Mucosa of stomach (tissue), 1 donor: ENCODE data around the gene MIDN.
A peak's percentile ranks its signal among the peaks of the same experiment; 100 is the strongest.
"Not testable (repeated sequence)": the region's sequence is repeated elsewhere in the genome, so short reads cannot be mapped to it uniquely, and the experiment has no call there.

Experiments
- H3K27me3 ChIP-seq: one replicate; pipeline ENCODE4 v1.7.0; 2013; ENCODE audit warnings: mild to moderate bottlenecking, low read length; ENCODE audit not compliant: control insufficient read depth, insufficient read depth
- H3K36me3 ChIP-seq: one replicate; pipeline ENCODE4 v1.7.0; 2013; ENCODE audit warnings: low read length; ENCODE audit not compliant: control insufficient read depth, insufficient read depth
- H3K4me1 ChIP-seq: one replicate; pipeline ENCODE4 v1.7.0; 2013; ENCODE audit warnings: mild to moderate bottlenecking, low read length; ENCODE audit not compliant: control insufficient read depth, insufficient read depth
- H3K4me3 ChIP-seq: one replicate; pipeline ENCODE4 v1.7.0; 2013; ENCODE audit warnings: low read length
- H3K9ac ChIP-seq: one replicate; pipeline ENCODE4 v1.7.0; 2013; ENCODE audit warnings: mild to moderate bottlenecking, low read length, moderate library complexity
- H3K9me3 ChIP-seq: one replicate; pipeline ENCODE4 v1.7.0; 2013; ENCODE audit warnings: mild to moderate bottlenecking, low read length, moderate library complexity; ENCODE audit not compliant: control insufficient read depth
- donor health status: Pancreatic carcinoma.

Gene MIDN

DNA sequence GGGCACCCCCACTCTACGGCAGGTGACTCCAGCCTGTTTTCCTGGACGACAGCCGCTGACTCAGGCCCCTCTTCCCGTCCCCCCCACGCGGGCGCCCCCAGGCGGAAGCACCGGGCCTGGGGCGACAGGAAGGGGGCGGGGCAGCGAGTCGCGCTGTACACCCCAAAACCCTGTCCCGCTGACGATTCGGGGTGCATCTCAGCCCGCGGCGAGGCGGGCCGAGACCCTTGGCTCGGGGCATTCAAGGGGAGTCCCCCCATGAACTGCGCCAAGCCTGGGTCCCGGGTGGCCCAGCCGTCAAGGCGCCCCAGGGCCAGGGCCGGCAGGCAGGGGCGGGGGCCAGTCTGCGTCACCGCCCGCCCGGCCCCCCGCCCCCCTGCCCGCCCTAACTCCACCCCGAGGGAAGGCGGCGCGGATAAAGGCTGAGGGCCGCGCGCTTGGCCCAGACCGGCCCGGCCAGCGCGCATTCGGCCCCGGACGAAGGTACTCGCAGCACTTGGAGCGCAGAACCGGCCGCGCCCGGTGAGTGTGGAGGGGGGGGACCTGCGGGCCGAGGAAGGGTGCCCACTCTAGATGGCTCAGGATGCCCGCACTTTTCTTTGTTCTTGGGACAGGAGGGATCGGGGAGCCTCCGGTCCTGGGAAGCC lies at the start of gene MIDN:
MIDN (plus strand) TSS at position 445 of the 647 bp plus-strand sequence. CDS start 1,714 bp downstream, outside the sequence.
- Histone ChIP-seq H3K4me1 (peaks cover 49% of the 10 kb centered on the region), H3K9ac (peak within 1 kb of the TSS; percentile 92), H3K36me3 (peaks cover 14% of the 10 kb centered on the region), H3K27me3 (no peaks in the 10 kb centered on the region), H3K9me3 (no peaks in the 10 kb centered on the region), H3K4me3 (peak within 1 kb of the TSS; percentile 56)

- no peaks in the 10 kb centered on the region for H3K27me3 ChIP-seq
- peaks cover 13% of the 10 kb centered on the region for H3K4me1 ChIP-seq
- no peaks in the 10 kb centered on the region for H3K9me3 ChIP-seq
- no peaks in the 10 kb centered on the region for H3K36me3 ChIP-seq
- no peak overlapping the region for H3K4me3 ChIP-seq
- no peak overlapping the region for H3K9ac ChIP-seq
Observed at GRCh38 chr19:1199531-1199930, 48.9 kb upstream of the MIDN start.

DNA sequence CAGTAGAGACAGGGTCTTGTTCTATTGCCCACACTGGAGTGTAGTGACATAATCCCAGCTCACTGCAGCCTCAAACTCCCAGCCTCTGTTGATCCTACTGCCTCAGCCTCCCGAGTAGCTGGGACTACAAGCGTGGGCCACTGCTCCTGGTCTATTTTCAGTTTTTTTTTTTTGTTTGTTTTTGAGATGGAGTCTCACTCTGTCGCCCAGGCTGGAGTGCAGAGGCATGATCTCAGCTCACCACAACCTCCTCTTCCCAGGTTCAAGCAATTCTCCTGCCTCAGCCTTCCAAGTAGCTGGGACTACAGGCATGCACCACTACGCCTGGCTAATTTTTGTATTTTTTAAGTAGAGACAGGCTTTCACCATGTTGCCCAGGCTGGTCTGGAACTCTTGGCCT lies 47.8 kb upstream of the MIDN start:
- peaks cover 20% of the 10 kb centered on the region for H3K4me1 ChIP-seq
- H3K9me3 ChIP-seq, H3K4me3 ChIP-seq, H3K27me3 ChIP-seq, H3K36me3 ChIP-seq, H3K9ac ChIP-seq: not testable (repeated sequence)

GRCh38 chr19:1205114-1206099 lies 43.0 kb upstream of the MIDN start, which contains the start of gene STK11:
STK11 (plus strand) TSS chr19:1205778; CDS start chr19:1206914, 1,136 bp downstream.
- Histone ChIP-seq H3K36me3 (no peaks in the 10 kb centered on the region), H3K9ac (peak within 1 kb of the TSS; percentile 74), H3K27me3 (no peaks in the 10 kb centered on the region), H3K4me3 (peak within 1 kb of the TSS; percentile 62), H3K9me3 (no peaks in the 10 kb centered on the region), H3K4me1 (peaks cover 56% of the 10 kb centered on the region)

DNA sequence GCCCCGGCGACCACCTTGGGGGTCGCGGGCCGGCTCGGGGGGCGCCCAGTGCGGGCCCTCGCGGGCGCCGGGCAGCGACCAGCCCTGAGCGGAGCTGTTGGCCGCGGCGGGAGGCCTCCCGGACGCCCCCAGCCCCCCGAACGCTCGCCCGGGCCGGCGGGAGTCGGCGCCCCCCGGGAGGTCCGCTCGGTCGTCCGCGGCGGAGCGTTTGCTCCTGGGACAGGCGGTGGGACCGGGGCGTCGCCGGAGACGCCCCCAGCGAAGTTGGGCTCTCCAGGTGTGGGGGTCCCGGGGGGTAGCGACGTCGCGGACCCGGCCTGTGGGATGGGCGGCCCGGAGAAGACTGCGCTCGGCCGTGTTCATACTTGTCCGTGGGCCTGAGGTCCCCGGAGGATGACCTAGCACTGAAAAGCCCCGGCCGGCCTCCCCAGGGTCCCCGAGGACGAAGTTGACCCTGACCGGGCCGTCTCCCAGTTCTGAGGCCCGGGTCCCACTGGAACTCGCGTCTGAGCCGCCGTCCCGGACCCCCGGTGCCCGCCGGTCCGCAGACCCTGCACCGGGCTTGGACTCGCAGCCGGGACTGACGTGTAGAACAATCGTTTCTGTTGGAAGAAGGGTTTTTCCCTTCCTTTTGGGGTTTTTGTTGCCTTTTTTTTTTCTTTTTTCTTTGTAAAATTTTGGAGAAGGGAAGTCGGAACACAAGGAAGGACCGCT lies 42.1 kb upstream of the MIDN start:
- peak overlapping the region; percentile 74 for H3K9ac ChIP-seq
- peak overlapping the region; percentile 40 for H3K4me3 ChIP-seq
- no peaks in the 10 kb centered on the region for H3K36me3 ChIP-seq
- H3K27me3 ChIP-seq = no peaks in the 10 kb centered on the region
- no peaks in the 10 kb centered on the region for H3K9me3 ChIP-seq
- peaks cover 59% of the 10 kb centered on the region for H3K4me1 ChIP-seq

DNA sequence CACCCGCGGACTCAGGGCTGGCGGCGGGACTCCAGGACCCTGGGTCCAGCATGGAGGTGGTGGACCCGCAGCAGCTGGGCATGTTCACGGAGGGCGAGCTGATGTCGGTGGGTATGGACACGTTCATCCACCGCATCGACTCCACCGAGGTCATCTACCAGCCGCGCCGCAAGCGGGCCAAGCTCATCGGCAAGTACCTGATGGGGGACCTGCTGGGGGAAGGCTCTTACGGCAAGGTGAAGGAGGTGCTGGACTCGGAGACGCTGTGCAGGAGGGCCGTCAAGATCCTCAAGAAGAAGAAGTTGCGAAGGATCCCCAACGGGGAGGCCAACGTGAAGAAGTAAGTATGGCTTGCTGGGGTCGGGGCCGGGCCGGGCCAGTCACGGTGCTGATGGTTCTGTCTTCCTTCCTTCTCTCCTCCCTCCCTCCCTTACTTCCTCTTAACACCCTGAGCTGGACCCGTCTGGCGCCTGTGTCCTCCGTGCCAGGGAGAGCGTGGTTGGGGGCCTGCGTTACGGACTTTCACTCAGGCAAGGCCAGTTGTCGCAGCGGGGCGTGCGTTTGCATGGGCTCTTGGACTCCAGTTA lies 41.4 kb upstream of the MIDN start:
- Histone ChIP-seq H3K9me3 (no peaks in the 10 kb centered on the region), H3K36me3 (no peaks in the 10 kb centered on the region), H3K9ac (peak overlapping the region; percentile 74), H3K4me3 (peak overlapping the region; percentile 46), H3K27me3 (no peaks in the 10 kb centered on the region), H3K4me1 (peaks cover 66% of the 10 kb centered on the region)

DNA sequence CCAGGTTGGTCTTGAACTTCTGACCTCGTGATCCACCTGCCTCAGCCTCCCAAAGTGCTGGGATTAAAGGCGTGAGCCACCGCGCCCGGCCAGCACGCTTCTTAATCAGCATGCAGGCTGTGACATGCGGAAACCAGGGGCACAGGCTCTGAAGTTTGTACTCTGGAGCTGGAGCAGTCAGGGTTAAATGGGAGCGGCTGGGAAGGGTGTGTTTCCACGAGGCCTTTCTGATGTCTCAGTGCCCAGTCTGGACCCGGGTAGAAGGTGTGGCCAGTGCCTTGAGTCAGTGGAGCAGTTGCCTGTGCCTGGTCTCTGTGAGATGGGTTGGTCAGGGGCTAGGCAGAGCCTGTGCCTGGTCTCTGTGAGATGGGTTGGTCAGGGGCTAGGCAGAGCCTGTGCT lies 39.6 kb upstream of the MIDN start:
- not testable (repeated sequence) for H3K4me3 ChIP-seq, H3K36me3 ChIP-seq, H3K27me3 ChIP-seq, H3K9me3 ChIP-seq, H3K9ac ChIP-seq
- peaks cover 66% of the 10 kb centered on the region for H3K4me1 ChIP-seq

GRCh38 chr19:1210227-1210538 lies 38.2 kb upstream of the MIDN start:
- H3K9ac ChIP-seq = no peak overlapping the region
- H3K9me3 ChIP-seq = no peaks in the 10 kb centered on the region
- H3K27me3 ChIP-seq = no peaks in the 10 kb centered on the region
- H3K4me3 ChIP-seq = no peak overlapping the region
- peaks cover 66% of the 10 kb centered on the region for H3K4me1 ChIP-seq
- no peaks in the 10 kb centered on the region for H3K36me3 ChIP-seq

DNA sequence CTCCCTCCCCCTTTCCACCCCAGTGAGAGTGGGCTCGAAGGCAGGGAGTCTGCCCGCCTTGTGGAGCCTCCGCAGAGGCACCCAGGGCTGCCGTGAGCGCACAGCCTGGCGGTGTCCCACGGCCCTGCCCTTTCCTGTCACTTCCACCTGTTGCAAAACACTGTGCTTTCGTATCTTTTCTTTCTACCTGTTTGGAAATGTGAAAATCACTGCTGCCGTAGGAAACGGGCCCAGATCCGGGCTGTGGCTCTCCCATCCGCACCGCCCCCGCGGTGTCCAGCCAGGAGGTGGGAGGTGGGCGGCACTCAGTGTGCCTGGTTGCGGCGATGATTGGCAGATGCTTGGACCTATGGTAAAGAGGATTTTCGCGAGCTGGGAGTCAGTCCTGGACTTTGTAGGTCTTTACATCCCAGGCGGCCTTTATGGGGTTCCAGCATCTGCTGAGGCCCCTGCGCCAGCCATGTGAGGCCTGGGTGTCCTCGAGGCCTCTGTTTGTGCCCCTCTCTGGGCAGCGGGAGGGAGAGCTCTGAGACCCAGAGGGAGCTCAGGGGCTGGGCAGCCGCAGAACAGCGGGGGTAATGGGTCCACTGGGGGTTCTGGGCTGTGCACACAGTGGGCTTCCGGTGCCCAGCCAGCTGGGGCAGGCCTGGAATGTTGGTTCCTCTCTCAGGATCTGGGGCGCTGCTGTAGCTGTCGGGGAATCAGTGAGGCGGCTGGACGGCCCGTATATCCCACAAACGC lies 36.7 kb upstream of the MIDN start:
- H3K9ac ChIP-seq = peak overlapping the region; percentile 15
- no peak overlapping the region for H3K4me3 ChIP-seq
- H3K4me1 ChIP-seq = peaks cover 69% of the 10 kb centered on the region
- no peaks in the 10 kb centered on the region for H3K36me3 ChIP-seq
- no peaks in the 10 kb centered on the region for H3K9me3 ChIP-seq
- H3K27me3 ChIP-seq = no peaks in the 10 kb centered on the region

DNA sequence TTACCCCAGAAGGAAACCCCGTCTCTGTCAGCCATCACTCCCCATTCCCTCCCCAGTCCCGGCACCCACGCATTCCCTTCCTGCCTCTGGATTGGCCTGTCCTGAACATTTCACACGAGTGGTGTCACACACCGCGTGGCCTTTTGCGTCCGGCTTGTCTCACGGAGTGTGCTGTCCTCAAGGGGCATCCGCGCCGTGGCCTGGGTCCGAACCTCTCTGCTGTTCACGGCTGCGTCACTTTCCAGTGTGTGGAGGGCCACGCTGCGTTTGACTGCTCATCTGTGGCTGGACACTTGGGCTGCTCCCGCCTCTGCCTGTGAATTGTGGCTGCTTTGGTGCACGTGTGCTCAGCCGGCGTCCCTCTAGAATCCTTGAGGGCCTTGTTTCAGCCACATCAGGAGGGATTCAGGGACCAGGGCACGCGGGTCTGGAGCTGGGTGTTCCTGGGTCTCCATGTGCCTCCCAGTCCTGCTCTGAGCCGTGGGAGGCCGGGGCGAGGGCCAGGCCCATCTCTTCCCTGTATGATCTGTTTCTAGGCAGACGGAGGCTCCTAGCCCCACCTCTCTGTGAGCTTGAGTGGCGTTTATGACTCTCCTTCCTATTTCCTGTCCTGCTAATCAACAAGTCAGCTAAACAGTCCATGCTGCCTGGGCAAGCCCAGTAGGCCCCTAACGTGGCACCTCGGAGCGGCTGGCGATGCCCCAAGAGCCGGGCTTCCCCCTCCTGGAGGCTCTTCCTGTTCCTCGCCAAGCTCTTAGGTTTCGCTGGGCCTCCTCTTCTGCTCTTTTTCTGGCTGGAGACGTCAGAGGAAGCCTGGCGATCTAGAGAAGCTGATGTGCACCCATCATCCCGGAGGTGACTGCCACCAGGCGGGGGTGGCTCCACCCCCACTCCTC lies 34.7 kb upstream of the MIDN start:
- Histone ChIP-seq H3K36me3 (no peaks in the 10 kb centered on the region), H3K9me3 (no peaks in the 10 kb centered on the region), H3K4me3 (no peak overlapping the region), H3K27me3 (no peaks in the 10 kb centered on the region), H3K4me1 (peaks cover 60% of the 10 kb centered on the region), H3K9ac (peak overlapping the region; percentile 47)
